SH-SY5Y (cell line): ENCODE data around the gene ZNF554.

ENCODE experiments used
- GATA2 ChIP-seq: IDR thresholded peaks from 2 replicates; pipeline ENCODE4 v1.6.1; 2011; ENCODE audit warnings: mild to moderate bottlenecking, low read depth, low read length
- GATA3 ChIP-seq: IDR thresholded peaks from 2 replicates; pipeline ENCODE4 v1.6.1; 2011; ENCODE audit warnings: low read depth, mild to moderate bottlenecking, low read length, moderate library complexity

DNA sequence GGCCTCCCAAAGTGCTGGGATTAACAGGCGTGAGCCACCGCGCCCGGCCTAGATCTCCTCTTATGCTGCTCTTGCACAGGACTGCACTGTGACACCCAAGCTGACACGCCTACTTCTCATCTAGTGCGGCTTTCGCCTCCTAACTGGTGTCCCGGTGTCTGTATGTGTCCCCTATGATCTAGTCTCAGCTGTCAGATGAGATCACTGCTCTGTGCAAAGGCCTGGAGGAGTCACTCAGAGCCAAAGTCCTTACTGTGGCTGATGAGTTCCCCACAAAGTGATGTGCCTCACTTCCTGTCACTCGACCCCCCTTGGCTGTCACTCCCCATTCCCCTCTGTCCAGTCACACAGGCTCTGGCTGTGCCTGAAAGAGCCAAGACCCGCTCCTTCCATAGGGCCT is 50.0 kb downstream of the ZNF554 start:
- no peak for TF ChIP-seq GATA3
- no peak for TF ChIP-seq GATA2
